Memory B cell (primary cell): ENCODE results near the gene NUB1.
A peak's percentile ranks its signal among the peaks of the same experiment; 100 is the strongest.

Experiments
- ATAC-seq: fragments of 150-1000 bp; cut with Tn5 transposase; 2 replicates; pipeline ENCODE4 v1.10.0; 2021; ENCODE audit warnings: low read depth, mild to moderate bottlenecking, moderate library complexity
- DNase-seq, 2 donors: peaks; one replicate each; pipeline ENCODE4 v3.0.0; 2022; ENCODE audit warnings: low spot score in 2 of 2
- H3K27ac Mint-ChIP-seq: one replicate; pipeline ENCODE4 v1.8.0; 2022; ENCODE audit warnings: mild to moderate bottlenecking, moderate library complexity, mixed read lengths
- H3K27me3 Mint-ChIP-seq: one replicate; pipeline ENCODE4 v1.8.0; 2022; ENCODE audit warnings: mixed read lengths
- H3K36me3 Mint-ChIP-seq: one replicate; pipeline ENCODE4 v1.8.0; 2022; ENCODE audit warnings: mild to moderate bottlenecking, mixed read lengths
- H3K4me1 Mint-ChIP-seq: one replicate; pipeline ENCODE4 v1.8.0; 2022; ENCODE audit warnings: mixed read lengths
- H3K4me3 Mint-ChIP-seq: one replicate; pipeline ENCODE4 v1.8.0; 2022; ENCODE audit warnings: mild to moderate bottlenecking, moderate library complexity, mixed read lengths
- H3K9me3 Mint-ChIP-seq: one replicate; pipeline ENCODE4 v1.8.0; 2022; ENCODE audit warnings: mixed read lengths

The NUB1 gene

DNA sequence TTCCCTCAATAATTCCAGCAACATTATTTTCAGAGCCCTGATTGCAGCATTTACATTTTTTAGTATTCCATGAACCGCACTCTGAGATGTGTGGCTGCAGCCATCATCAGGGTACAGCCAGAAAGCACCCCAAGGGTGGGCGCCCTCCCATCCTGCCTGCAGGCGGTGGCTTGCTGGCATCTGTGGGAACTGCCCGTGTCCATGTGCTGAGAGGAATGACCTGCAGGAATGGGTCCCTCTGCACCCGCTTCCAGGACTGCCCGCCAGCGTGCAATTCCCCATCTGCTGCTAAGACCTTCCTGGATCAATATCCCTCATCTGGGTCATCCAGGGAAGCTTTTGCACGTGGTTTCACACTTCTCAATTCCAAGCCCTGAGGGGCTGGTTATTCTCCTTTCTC, 32.8 kb upstream of the NUB1 start:
- H3K9me3 Mint-ChIP-seq, result no peaks in the 10 kb centered on the region
- no peaks in the 10 kb centered on the region for H3K36me3 Mint-ChIP-seq
- H3K27me3 Mint-ChIP-seq, result peaks cover 18% of the 10 kb centered on the region
- DNase-seq (no peak), ATAC-seq (no peak)
- H3K27ac Mint-ChIP-seq, result no peak overlapping the region
- H3K4me3 Mint-ChIP-seq, result no peak overlapping the region
- peaks cover 5% of the 10 kb centered on the region for H3K4me1 Mint-ChIP-seq

DNA sequence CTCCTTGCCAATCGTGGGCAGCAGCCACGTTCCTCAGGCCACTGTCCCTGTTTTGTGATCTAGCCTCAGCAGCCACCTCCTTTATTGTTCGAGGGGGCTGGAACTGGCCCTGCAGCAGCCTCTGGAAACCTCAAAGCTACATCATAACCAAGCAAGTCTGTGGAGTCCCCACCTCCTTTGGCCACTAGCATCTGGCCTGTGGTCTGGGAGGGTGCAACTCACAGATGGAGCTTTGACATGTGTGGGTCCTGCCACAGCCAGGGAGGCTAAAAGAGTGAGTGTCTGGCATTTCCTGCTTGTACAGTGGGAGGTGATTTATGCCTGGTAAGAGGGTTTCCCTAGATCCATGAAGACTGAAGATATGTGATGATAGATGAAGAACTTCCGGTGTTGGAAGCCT, 32.3 kb upstream of the NUB1 start:
- H3K27me3 Mint-ChIP-seq, result peaks cover 18% of the 10 kb centered on the region
- no peak overlapping the region for H3K27ac Mint-ChIP-seq
- ATAC-seq (no peak), DNase-seq (no peak)
- no peaks in the 10 kb centered on the region for H3K9me3 Mint-ChIP-seq
- peaks cover 5% of the 10 kb centered on the region for H3K4me1 Mint-ChIP-seq
- no peak overlapping the region for H3K4me3 Mint-ChIP-seq
- H3K36me3 Mint-ChIP-seq, result no peaks in the 10 kb centered on the region

DNA sequence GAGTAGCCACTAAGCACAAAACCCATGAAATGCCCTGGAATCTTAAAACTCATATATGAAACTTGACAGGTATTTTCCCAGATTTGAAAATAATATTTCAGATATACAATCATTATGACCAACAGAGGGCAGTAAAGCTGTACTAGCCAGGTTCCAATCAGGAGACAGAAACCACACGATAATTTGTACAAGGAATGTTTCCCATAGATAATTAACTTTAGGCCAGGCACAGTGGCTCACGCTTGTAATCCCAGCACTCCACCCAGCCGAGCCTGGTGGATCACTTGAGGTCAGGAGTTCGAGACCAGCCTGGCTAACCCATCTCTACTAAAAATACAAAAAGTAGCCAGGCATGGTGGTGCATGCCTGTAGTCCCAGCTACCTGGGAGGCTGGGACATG, 31.0 kb upstream of the NUB1 start:
- Mint-ChIP-seq H3K4me3 (no peak overlapping the region), H3K27ac (no peak overlapping the region), H3K36me3 (no peaks in the 10 kb centered on the region), H3K4me1 (peaks cover 3% of the 10 kb centered on the region), H3K27me3 (peaks cover 11% of the 10 kb centered on the region), H3K9me3 (no peaks in the 10 kb centered on the region)
- ATAC-seq (no peak), DNase-seq (no peak)

DNA sequence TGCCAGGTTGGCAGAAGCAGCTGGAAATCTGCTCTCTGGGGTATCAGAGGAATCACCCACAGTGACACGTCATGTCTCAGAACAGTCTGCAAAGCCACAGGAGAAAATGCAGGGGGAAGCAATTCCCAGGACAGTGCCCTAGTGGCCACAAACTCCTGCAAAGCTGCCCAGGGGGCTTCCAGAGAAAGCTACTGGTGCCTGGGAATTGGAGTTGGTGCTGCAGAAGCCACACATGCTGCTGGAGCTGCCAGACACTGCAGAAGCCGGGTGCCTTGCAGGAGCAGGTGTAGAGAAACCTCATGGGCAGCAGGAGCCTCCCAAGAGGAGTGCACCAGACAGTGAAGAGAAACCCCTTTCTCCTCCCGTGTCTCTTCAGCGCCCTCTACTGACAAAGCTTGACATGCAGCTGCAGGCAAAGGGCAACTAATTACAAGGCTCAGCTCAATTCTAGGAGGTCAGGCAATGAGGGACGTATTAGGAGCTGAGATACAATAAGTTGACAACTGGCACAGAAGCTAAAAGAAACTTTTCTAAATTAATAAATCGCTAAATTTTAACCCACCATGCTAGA, 30.2 kb upstream of the NUB1 start:
- no peaks in the 10 kb centered on the region for H3K36me3 Mint-ChIP-seq
- H3K4me1 Mint-ChIP-seq, result peaks cover 3% of the 10 kb centered on the region
- no peak overlapping the region for H3K27ac Mint-ChIP-seq
- H3K27me3 Mint-ChIP-seq, result peaks cover 4% of the 10 kb centered on the region
- DNase-seq, result no peak
- no peak for ATAC-seq
- H3K4me3 Mint-ChIP-seq, result no peak overlapping the region
- H3K9me3 Mint-ChIP-seq, result no peaks in the 10 kb centered on the region

DNA sequence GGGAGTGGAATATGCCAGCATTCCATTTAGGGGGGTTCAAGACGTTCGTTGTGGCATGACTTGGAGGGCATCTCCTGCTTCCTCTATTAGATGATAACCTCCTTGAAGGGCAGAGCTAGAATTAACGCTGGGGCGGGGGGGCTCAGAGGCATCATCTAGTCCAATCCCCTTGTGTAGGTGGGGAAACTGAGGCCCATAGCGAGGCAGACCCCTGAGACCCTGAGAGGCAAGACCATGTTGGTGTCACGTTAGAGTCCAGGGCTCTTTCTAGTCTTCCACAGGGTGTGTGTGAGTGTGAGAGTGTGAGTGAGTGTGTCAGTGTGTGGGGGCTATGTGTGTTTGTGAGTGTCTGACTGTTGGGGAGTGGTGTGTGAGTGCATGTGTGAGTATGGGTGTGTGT, 29.3 kb upstream of the NUB1 start:
- no peak for ATAC-seq

DNA sequence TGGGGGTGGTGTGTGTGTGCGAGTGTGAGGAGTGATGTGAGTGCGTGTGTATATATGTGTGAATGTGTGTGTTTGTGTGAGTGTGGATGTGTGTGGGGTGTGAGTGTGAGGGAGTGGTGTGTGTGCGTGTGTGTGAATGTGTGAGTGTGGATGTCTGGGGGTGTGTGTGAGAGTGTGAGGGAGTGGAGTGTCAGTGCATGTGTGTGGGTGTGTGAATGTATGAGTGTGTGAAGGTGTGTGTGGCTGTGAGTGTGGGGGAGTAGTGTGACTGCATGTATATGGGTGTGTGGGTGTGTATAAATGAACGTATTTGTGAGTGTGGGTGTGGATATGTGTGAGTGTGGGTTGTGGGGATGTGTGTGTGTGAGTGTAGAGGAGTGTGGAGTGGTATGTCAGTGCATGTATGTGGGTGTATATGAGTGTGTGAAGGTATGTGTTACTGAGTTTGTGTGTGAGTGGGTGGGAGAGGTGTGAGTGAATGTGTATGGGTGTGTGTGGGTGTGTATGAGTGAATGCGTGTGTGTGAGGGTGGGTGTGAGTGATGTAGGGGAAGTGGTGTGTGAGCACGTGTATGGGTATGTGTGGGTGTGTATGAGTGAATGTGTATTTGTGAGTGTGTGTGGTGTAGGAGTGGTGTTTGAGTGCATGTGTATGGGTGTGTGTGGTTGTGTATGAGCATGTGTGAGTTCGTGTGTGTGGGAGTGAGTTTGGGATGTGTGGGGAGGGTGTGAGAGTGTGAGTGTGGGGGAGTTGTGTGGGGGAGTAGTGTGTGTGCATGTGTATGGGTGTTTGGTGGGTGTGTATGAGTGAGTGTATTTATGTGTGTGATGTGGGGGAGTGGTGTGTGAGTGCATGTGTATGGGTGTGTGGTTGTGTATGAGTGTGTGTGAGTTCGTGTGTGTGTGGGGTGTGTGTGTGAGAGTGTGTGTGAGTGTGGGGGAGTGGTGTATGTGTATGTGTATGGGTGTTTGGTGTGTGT, 28.5 kb upstream of the NUB1 start:
- no peak for DNase-seq
- no peak for ATAC-seq
- no peak overlapping the region for H3K27ac Mint-ChIP-seq
- no peaks in the 10 kb centered on the region for H3K27me3 Mint-ChIP-seq
- H3K4me1 Mint-ChIP-seq, result peaks cover 3% of the 10 kb centered on the region
- no peaks in the 10 kb centered on the region for H3K9me3 Mint-ChIP-seq
- no peaks in the 10 kb centered on the region for H3K36me3 Mint-ChIP-seq
- H3K4me3 Mint-ChIP-seq, result no peak overlapping the region

More for the DNA sequence above, 29.3 kb upstream of the NUB1 start:
- H3K36me3 Mint-ChIP-seq, result no peaks in the 10 kb centered on the region
- H3K27me3 Mint-ChIP-seq, result peaks cover 2% of the 10 kb centered on the region
- H3K4me3 Mint-ChIP-seq, result no peak overlapping the region
- no peak overlapping the region for H3K27ac Mint-ChIP-seq
- no peaks in the 10 kb centered on the region for H3K9me3 Mint-ChIP-seq
- DNase-seq, result no peak
- peaks cover 3% of the 10 kb centered on the region for H3K4me1 Mint-ChIP-seq

- no peak for ATAC-seq
- peaks cover 4% of the 10 kb centered on the region for H3K9me3 Mint-ChIP-seq
- H3K27ac Mint-ChIP-seq, result no peak overlapping the region
- peaks cover 3% of the 10 kb centered on the region for H3K36me3 Mint-ChIP-seq
- DNase-seq, result no peak
- H3K27me3 Mint-ChIP-seq, result no peaks in the 10 kb centered on the region
- peaks cover 3% of the 10 kb centered on the region for H3K4me1 Mint-ChIP-seq
- no peak overlapping the region for H3K4me3 Mint-ChIP-seq
These were observed 27.8 kb upstream of the NUB1 start for GRCh38 chr7:151313857-151314256.

GRCh38 chr7:151314401-151314800, 27.2 kb upstream of the NUB1 start:
- peaks cover 8% of the 10 kb centered on the region for H3K9me3 Mint-ChIP-seq
- peaks cover 6% of the 10 kb centered on the region for H3K36me3 Mint-ChIP-seq
- ATAC-seq, result no peak
- H3K27ac Mint-ChIP-seq, result no peak overlapping the region
- H3K27me3 Mint-ChIP-seq, result no peaks in the 10 kb centered on the region
- no peak overlapping the region for H3K4me3 Mint-ChIP-seq
- peaks cover 3% of the 10 kb centered on the region for H3K4me1 Mint-ChIP-seq
- DNase-seq, result no peak

- no peak overlapping the region for H3K4me3 Mint-ChIP-seq
- H3K9me3 Mint-ChIP-seq, result peaks cover 8% of the 10 kb centered on the region
- peaks cover 3% of the 10 kb centered on the region for H3K4me1 Mint-ChIP-seq
- ATAC-seq (peak; percentile 94), DNase-seq (peak; percentile 85 to 89)
- no peak overlapping the region for H3K27ac Mint-ChIP-seq
- no peaks in the 10 kb centered on the region for H3K27me3 Mint-ChIP-seq
- peaks cover 7% of the 10 kb centered on the region for H3K36me3 Mint-ChIP-seq
These were observed 26.5 kb upstream of the NUB1 start for GRCh38 chr7:151315038-151315655.

DNA sequence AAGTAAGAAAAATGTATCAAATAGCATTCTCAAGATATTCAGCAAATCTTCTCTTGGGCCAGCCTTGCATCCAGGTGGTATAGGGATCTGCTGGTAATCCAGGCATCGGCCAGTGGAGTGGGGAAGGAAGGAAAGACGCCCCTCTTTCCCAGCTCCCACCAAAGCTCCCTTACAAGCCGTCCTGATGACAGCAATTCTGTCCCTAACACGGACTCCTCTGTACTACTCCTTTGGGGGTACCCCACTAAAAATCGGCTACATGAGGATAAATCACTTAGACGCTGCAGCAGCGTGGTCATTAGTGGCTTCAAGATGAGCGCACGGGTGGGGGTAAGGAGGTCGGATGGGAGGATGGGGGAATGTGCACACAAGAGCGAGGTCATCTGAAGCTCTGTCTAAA, 24.7 kb upstream of the NUB1 start:
- peaks cover 7% of the 10 kb centered on the region for H3K36me3 Mint-ChIP-seq

DNA sequence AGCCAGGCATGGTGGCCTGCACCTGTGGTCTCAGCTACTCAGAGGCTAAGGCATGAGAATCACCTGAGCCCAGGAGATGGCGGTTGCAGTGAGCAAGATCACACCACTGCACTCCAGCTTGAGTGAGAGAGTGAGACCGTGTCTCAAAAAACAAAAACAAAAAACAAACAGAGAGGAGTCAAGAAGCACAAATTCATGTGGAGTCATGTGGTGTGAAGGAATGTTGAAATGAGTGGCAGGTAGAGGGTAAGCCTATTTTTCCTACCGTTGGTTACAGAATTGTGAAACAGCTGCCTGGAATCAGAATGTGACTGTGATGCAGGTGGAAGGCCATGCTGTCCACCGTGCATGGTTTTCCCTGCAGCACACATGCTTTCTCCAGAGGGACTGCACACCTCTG, 23.7 kb upstream of the NUB1 start:
- no peak for DNase-seq
- ATAC-seq, result no peak
- Mint-ChIP-seq H3K27ac (peak overlapping the region; percentile 1), H3K4me3 (no peak overlapping the region), H3K9me3 (peaks cover 8% of the 10 kb centered on the region), H3K36me3 (peaks cover 7% of the 10 kb centered on the region), H3K4me1 (peaks cover 3% of the 10 kb centered on the region), H3K27me3 (no peaks in the 10 kb centered on the region)

More for the DNA sequence above, 24.7 kb upstream of the NUB1 start:
- Mint-ChIP-seq H3K4me1 (peaks cover 3% of the 10 kb centered on the region), H3K27ac (no peak overlapping the region), H3K27me3 (no peaks in the 10 kb centered on the region), H3K9me3 (peaks cover 8% of the 10 kb centered on the region), H3K4me3 (no peak overlapping the region)
- no peak for DNase-seq
- ATAC-seq, result no peak

GRCh38 chr7:151319189-151319588, 22.4 kb upstream of the NUB1 start:
- H3K27me3 Mint-ChIP-seq, result no peaks in the 10 kb centered on the region
- H3K36me3 Mint-ChIP-seq, result peaks cover 7% of the 10 kb centered on the region
- no peak for DNase-seq
- no peak overlapping the region for H3K27ac Mint-ChIP-seq
- no peak overlapping the region for H3K4me3 Mint-ChIP-seq
- H3K9me3 Mint-ChIP-seq, result peaks cover 8% of the 10 kb centered on the region
- peaks cover 3% of the 10 kb centered on the region for H3K4me1 Mint-ChIP-seq
- no peak for ATAC-seq

GRCh38 chr7:151320263-151320845, 21.3 kb upstream of the NUB1 start:
- Mint-ChIP-seq H3K4me3 (no peak overlapping the region), H3K36me3 (peaks cover 7% of the 10 kb centered on the region), H3K27ac (no peak overlapping the region), H3K27me3 (no peaks in the 10 kb centered on the region), H3K4me1 (no peaks in the 10 kb centered on the region), H3K9me3 (peaks cover 8% of the 10 kb centered on the region)
- no peak for DNase-seq
- no peak for ATAC-seq

GRCh38 chr7:151321341-151321740, 20.3 kb upstream of the NUB1 start:
- Mint-ChIP-seq H3K27me3 (no peaks in the 10 kb centered on the region), H3K4me3 (no peak overlapping the region), H3K36me3 (peaks cover 7% of the 10 kb centered on the region), H3K9me3 (peaks cover 8% of the 10 kb centered on the region), H3K27ac (no peak overlapping the region), H3K4me1 (no peaks in the 10 kb centered on the region)
- DNase-seq, result no peak
- no peak for ATAC-seq
